Stimulated activated CD8-positive, alpha-beta memory T cell treated with anti-CD3 and anti-CD28 coated beads, Interleukin-12 subunit alpha, Interleukin-12 subunit beta, amount 100 ng/mL, for 24 hours (primary cell): ENCODE measurements around the gene SUOX.
"Not testable (repeated sequence)": the region's sequence is repeated elsewhere in the genome, so short reads cannot be mapped to it uniquely, and the experiment has no call there.

ENCODE experiments used
- DNase-seq: peaks from one replicate; pipeline ENCODE4 v3.0.0-alpha.2; 2020; ENCODE audit errors: extremely low read depth

Gene SUOX

GRCh38 chr12:55983232-55983842, 13.7 kb upstream of the SUOX start:
- no peak for DNase-seq

- no peak for DNase-seq
Observed at GRCh38 chr12:55984861-55985260, 12.2 kb upstream of the SUOX start.

GRCh38 chr12:55985341-55985740, 11.7 kb upstream of the SUOX start:
- DNase-seq = no peak

DNA sequence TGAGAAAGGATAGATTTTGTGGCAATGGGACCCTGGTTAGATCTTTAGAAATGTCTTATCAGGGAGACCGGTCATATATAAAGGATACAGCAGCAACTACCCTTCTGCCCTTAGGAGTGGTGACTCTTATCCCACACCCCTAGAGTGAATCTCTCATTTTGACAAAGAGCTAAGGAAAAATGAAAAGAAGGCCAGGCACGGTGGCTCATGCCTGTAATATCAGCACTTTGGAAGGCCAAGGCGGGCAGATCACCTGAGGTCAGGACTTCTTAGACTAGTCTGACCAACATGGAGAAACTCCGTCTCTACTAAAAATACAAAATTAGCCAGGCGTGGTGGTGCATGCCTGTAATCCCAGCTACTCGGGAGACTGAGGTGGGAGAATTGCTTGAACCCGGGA, 11.1 kb upstream of the SUOX start:
- DNase-seq = not testable (repeated sequence)

GRCh38 chr12:55991110-55991509, 6.0 kb upstream of the SUOX start:
- no peak for DNase-seq

GRCh38 chr12:55993230-55993853, 3.7 kb upstream of the SUOX start:
- DNase-seq = no peak

DNA sequence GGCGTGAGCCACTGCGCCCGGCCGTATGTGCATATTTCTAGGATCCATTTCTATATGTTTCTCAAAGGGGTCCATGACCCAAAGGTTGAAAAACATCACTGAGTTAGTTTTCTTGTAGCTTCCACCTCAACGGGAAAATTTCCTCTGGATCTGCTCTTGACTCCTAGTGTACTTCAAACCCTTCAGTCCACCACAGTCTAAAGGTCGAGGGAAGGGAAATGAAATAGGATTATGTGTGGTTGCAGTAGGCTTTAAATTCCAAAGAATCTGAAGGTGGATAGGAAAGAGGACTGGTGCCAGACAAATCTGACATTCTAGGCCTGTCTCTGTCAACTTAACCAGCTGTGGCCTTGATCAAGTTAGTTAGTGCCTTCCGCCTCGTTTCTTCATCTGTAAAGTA, 1.7 kb upstream of the SUOX start:
- DNase-seq = no peak

- no peak for DNase-seq
Observed at GRCh38 chr12:55996201-55996714, 818 bp upstream of the SUOX start.

DNA sequence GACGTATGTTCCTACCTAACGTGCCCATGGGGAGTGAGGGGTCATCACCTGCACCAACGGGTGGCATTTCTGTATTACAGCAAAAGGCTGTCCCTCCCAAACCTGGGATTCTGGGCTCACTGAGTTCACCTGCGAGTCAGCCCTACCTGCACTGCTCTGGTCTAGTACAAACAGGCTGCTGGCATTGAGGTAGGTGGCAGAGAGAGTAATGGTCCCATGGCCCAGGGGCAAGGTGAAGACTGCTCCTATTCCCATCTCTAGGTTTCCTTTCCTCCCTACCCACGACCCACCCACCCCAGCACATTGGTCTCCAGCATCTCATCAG, 421 bp downstream of the SUOX start:
- no peak for DNase-seq

DNA sequence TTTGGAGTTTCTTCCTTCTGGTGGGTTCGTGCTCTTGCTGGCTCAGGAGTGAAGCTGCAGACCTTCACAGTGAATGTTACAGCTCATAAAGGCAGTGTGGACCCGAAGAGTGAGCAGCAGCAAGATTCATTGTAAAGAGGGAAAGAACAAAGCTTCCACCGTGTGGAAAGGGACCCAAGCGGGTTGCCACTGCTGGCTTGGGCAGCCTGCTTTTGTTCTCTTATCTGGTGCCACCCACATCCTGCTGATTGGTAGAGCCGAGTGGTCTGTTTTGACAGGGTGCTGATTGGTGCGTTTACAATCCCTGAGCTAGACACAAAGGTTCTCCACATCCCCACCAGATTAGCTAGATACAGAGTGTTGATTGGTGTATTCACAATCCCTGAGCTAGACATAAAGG, 2.4 kb downstream of the SUOX start:
- not testable (repeated sequence) for DNase-seq

- DNase-seq = not testable (repeated sequence)
Observed at GRCh38 chr12:55999999-56000540, 3.0 kb downstream of the SUOX start.

DNA sequence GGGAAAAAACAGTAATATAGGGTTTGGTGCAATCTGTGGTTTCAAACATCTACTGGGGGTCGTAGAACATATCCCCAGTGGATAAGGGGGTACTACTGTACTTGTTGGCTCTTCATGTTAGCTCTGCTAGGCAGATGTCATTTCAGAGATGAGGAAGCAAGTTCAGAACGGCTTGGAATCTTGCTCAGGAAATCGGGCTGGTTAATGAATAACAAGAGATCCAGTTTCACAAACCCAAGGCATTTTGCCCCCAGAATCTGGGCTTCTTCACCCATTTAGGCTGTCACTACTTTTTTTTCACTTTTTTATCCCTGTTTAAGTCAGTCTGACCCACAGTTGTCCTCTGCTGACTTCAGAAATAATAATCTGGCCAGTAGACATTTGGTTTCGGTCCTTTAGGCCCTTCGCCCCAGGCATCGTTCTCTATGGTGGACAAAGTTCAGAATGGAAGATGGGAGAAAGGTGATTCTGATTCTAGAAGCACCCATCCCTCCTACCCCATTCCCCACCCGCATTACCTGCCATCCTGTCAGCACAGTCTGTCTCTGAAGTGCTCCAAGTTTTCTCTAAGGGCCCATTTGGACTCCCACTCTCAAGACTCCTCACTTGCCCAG, 4.5 kb downstream of the SUOX start:
- DNase-seq = no peak

DNA sequence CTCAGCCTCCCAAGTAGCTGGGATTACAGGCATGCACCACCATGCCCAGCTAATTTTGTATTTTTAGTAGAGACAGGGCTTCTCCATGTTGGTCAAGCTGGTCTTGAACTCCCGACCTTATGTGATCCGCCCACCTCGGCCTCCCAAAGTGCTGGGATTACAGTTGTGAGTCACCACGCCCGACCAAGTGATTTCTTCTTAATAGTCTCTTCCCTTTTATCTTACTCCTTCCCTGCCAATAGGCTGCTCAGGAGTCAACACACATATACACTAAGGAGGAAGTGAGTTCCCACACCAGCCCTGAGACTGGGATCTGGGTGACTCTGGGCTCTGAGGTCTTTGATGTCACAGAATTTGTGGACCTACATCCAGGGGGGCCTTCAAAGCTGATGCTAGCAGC, 6.3 kb downstream of the SUOX start:
- DNase-seq = not testable (repeated sequence)

- DNase-seq = no peak
Observed at GRCh38 chr12:56004211-56004610, 7.1 kb downstream of the SUOX start.

DNA sequence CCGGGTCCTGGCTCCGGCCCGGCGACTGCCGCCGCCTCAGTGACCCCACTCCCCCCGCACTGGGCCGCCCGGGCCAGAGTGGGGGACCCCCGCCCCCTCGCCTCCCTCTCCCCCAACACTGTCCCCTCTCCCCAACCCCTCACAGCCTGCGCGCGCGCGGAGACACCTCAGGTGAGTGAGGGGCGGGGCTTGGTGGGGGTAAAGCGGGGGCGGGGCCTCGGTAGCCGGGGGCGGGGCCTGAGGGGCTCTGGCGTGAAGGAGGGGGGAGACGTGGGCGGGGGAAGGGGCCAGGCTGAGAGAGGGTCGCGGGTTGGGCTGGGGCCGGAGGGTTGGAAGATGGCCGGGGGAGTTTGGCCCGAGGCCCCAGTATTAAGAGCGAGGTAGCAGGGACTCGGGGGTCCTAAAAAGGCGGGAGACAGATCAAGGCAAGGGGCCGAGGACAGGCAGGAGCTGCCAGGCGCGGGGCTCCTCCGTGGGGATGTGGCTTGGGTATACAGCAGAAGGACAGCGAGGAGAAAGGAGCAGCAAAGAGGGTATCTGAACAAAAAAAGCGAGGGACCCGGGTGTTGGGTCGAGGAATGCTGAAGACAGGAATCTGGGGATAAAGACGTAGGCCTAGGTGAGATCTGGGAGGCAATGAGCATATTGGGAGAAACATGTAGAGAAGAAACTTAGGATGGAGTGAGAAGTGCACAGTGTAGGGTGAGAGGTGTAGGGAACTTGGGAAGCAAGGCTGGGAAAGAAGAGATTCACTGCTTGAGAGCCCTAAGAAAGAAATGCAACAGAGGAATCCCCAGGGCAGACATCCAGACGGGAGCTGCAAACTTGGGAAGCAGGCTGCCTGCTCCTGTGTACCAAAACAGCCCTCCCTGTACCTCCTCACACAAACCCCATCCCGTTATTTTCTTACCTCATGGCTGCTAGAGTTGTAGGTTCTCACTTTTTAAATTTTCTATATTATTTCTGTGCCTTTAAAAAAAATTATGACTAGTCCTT, 10.8 kb downstream of the SUOX start:
- peak; percentile 42 for DNase-seq

GRCh38 chr12:56010111-56010570, 13.1 kb downstream of the SUOX start:
- DNase-seq = no peak

DNA sequence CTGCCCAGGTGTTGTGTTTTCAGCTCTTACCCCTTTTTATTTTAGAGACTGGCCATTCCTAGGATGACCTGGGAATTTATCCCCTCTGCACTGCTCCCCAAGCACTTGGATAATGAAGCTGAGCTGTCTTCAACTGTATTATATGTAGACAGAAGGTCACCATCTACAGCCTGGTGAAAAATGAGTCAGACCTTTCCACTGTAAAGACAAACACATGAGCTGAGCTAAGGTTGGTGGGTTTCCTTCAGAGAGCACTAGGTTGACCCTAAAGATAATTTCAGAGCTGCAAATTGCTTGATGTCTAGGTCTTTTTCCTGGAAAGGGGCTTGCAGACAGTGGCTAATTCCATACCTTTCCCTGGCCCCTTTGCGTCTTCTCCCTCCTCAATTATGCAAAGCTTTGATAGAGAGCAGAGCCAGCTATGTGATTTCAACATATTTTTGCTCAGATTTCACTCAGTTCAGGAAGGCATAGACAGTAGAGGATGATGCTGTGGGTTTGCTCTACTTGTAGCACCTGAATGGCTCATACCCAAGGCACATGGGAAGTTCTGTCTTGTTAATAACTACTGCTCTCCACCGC, 14.5 kb downstream of the SUOX start:
- no peak for DNase-seq

- no peak for DNase-seq
Observed at GRCh38 chr12:56013482-56013881, 16.4 kb downstream of the SUOX start.

GRCh38 chr12:56014205-56014604, 17.1 kb downstream of the SUOX start:
- DNase-seq = no peak

- DNase-seq = no peak
Observed at GRCh38 chr12:56017181-56017580, 20.1 kb downstream of the SUOX start.

- no peak for DNase-seq
Observed at GRCh38 chr12:56018356-56018755, 21.3 kb downstream of the SUOX start.
